Measurements from ENCODE around the gene ZCCHC24. TPM values are rescaled to one million over a fixed set of nuclear protein-coding genes. Genes with fewer than 3 reads are reported as not detected.

Gene ZCCHC24
- total and polyA plus RNA-seq, 4 experiments from 2014 or later: 0.30 to 1.9 (median 1.2) TPM

DNA sequence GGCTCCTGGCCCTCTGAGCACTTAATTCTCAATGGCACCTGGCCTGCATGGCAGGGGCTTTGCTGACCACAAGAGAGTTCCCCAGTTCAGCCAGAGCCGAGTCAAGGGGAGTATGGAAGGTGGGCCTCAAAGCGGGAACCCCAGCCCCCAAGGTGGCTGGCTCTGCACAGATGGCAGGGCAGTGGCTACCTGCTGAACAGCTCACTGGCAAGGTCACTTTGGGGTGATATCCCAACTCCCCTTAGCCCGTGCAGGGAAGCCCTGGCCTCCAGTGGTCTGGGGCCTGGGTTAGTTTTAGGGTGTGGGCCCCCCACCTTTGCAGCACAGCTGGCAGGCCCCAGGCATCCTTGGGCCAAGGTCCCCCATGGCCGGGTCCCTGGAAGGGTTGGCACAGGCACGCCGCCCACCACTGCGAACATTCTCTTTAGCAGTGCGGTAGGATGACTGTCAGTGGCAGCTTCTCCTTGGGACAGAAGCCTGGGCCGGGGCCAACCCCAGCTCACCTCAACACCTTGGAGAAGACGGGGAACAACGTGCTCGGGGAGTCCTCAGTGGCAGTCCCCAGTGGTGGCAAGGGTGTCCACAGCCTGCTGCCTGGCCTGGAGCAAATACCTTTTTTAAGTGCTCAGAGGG lies 61.3 kb downstream of the ZCCHC24 start:
- Histone ChIP-seq H3K4me1 (ENCODE audit: insufficient read depth, low read length) (no peaks in the 10 kb centered on the region), H3K9me3 (ENCODE audit: control insufficient read depth in 1 of 2, low read length in 2 of 2) (no peaks in the 10 kb centered on the region), H3K27me3 (ENCODE audit: insufficient read depth, low read length) (no peaks in the 10 kb centered on the region), H3K36me3 (ENCODE audit: insufficient read depth, low read length) (no peaks in the 10 kb centered on the region), H3K4me3 (ENCODE audit: low read length in 2 of 2) (no peak overlapping the region), H3K27ac (ENCODE audit: low read depth, low read length) (no peak overlapping the region)
- no peaks in the 10 kb centered on the region for H3K36me3 Mint-ChIP-seq
- no peaks in the 10 kb centered on the region for H3K27me3 Mint-ChIP-seq
- POLR2A ChIA-PET (ENCODE audit: partially characterized antibody): no interaction called here
- CTCF ChIA-PET (ENCODE audit: partially characterized antibody): interaction anchor here (2.2 kb wide), 1 partner anchor 10 kb away, joined by 9 read pairs; no protein-coding TSS in a partner anchor
- no peak overlapping the region for H3K27ac Mint-ChIP-seq
- intact Hi-C loops (cut with micrococcal nuclease): no loop called here
- H3K9me3 Mint-ChIP-seq: no peaks in the 10 kb centered on the region
- no peak overlapping the region for H3K4me3 Mint-ChIP-seq
- H3K4me1 Mint-ChIP-seq: no peaks in the 10 kb centered on the region
- DNase-seq: no peak

DNA sequence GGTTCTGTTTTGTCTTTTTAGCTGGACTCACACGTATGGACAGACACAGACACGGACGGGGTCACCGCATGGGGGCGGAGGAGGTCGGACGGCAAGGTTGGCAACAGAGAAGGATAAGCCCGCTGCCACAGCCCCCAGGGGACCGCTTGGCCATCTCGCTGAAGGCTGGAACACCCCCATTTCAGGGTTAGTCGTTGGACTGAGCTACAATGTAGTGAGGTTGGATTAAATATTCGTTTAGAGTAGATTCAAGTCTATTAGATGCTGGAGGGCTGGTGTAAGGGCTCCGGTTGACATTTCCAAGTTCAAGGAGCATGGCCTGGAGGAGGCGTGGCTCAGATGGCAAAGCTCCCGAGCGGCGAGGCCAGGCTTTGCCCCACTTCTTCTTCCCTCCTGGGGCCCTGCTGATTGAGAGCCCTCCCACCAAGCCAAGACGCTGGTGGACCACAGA lies 62.9 kb downstream of the ZCCHC24 start:
- H3K4me1 ChIP-seq (ENCODE audit: insufficient read depth, low read length): no peaks in the 10 kb centered on the region
- H3K9me3 ChIP-seq (ENCODE audit: control insufficient read depth in 1 of 2, low read length in 2 of 2): no peaks in the 10 kb centered on the region
- CTCF ChIA-PET (ENCODE audit: partially characterized antibody): interaction anchor here (1.1 to 2.2 kb wide), 2 partner anchors 8 to 9 kb away, joined by 4 to 9 read pairs; no protein-coding TSS in a partner anchor
- intact Hi-C loops (cut with micrococcal nuclease): no loop called here
- H3K27me3 ChIP-seq (ENCODE audit: insufficient read depth, low read length): no peaks in the 10 kb centered on the region
- Mint-ChIP-seq H3K4me1 (no peaks in the 10 kb centered on the region), H3K36me3 (no peaks in the 10 kb centered on the region), H3K27ac (no peak overlapping the region), H3K27me3 (no peaks in the 10 kb centered on the region), H3K9me3 (no peaks in the 10 kb centered on the region), H3K4me3 (no peak overlapping the region)
- H3K36me3 ChIP-seq (ENCODE audit: insufficient read depth, low read length): no peaks in the 10 kb centered on the region
- DNase-seq: no peak
- POLR2A ChIA-PET (ENCODE audit: partially characterized antibody): no interaction called here
- H3K27ac ChIP-seq (ENCODE audit: low read depth, low read length): no peak overlapping the region
- H3K4me3 ChIP-seq (ENCODE audit: low read length in 2 of 2): no peak overlapping the region

GRCh38 chr10:79381804-79382221 lies 63.6 kb downstream of the ZCCHC24 start:
- Mint-ChIP-seq H3K27me3 (no peaks in the 10 kb centered on the region), H3K27ac (no peak overlapping the region), H3K36me3 (no peaks in the 10 kb centered on the region), H3K9me3 (no peaks in the 10 kb centered on the region), H3K4me1 (no peaks in the 10 kb centered on the region), H3K4me3 (no peak overlapping the region)
- intact Hi-C loops (cut with micrococcal nuclease): no loop called here
- H3K4me1 ChIP-seq (ENCODE audit: insufficient read depth, low read length): no peaks in the 10 kb centered on the region
- H3K9me3 ChIP-seq (ENCODE audit: control insufficient read depth in 1 of 2, low read length in 2 of 2): no peaks in the 10 kb centered on the region
- H3K27ac ChIP-seq (ENCODE audit: low read depth, low read length): no peak overlapping the region
- H3K27me3 ChIP-seq (ENCODE audit: insufficient read depth, low read length): no peaks in the 10 kb centered on the region
- no peak overlapping the region for H3K4me3 ChIP-seq (ENCODE audit: low read length in 2 of 2)
- H3K36me3 ChIP-seq (ENCODE audit: insufficient read depth, low read length): no peaks in the 10 kb centered on the region
- POLR2A ChIA-PET (ENCODE audit: partially characterized antibody): no interaction called here
- DNase-seq: no peak
- CTCF ChIA-PET (ENCODE audit: partially characterized antibody): no interaction called here

- no peak overlapping the region for H3K27ac Mint-ChIP-seq
Observed at GRCh38 chr10:79380946-79381721, 64.3 kb downstream of the ZCCHC24 start.

GRCh38 chr10:79380125-79380945 lies 65.1 kb downstream of the ZCCHC24 start:
- H3K9me3 Mint-ChIP-seq: no peaks in the 10 kb centered on the region

More at GRCh38 chr10:79380946-79381721, 64.3 kb downstream of the ZCCHC24 start:
- no peaks in the 10 kb centered on the region for H3K36me3 ChIP-seq (ENCODE audit: insufficient read depth, low read length)
- POLR2A ChIA-PET (ENCODE audit: partially characterized antibody): no interaction called here
- no peak overlapping the region for H3K4me3 Mint-ChIP-seq
- no peaks in the 10 kb centered on the region for H3K9me3 ChIP-seq (ENCODE audit: control insufficient read depth in 1 of 2, low read length in 2 of 2)
- H3K9me3 Mint-ChIP-seq: no peaks in the 10 kb centered on the region
- no peaks in the 10 kb centered on the region for H3K4me1 ChIP-seq (ENCODE audit: insufficient read depth, low read length)
- no peak overlapping the region for H3K4me3 ChIP-seq (ENCODE audit: low read length in 2 of 2)
- H3K4me1 Mint-ChIP-seq: no peaks in the 10 kb centered on the region
- intact Hi-C loops (cut with micrococcal nuclease): no loop called here
- CTCF ChIA-PET (ENCODE audit: partially characterized antibody): no interaction called here
- no peak overlapping the region for H3K27ac ChIP-seq (ENCODE audit: low read depth, low read length)
- no peaks in the 10 kb centered on the region for H3K27me3 Mint-ChIP-seq
- no peaks in the 10 kb centered on the region for H3K27me3 ChIP-seq (ENCODE audit: insufficient read depth, low read length)
- no peak for DNase-seq
- H3K36me3 Mint-ChIP-seq: no peaks in the 10 kb centered on the region

DNA sequence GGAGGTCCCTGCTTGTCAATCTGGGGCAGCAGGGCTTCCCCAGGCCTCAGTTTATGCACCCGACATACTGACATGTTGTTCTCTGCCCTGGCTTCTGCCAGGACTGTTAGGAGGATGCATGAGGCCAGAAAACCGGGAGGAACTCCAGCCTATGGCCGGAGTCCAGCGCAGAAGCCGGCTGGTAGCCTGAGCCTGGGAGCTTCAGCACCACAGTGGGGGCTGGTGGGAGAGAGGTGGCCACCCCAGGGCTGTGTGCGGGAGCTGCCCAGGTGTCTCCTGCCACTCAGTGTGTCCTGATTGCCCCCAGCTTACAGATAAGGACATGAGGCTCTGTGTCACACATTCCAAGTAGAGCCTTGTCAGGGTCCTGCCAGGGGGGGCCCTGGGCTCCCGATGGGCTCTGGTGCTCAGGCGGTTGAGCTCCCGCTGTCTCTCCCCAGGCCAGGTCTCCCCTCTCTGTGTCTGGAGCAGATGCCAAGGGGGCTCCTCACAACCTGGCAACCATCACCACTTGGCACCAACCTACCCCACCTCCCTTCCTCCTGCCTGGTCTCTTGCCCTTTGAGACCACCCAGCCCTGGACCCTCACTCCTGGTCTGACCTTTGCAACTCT lies 65.8 kb downstream of the ZCCHC24 start:
- no peaks in the 10 kb centered on the region for H3K4me1 ChIP-seq (ENCODE audit: insufficient read depth, low read length)

More at GRCh38 chr10:79380125-79380945, 65.1 kb downstream of the ZCCHC24 start:
- no peak overlapping the region for H3K27ac Mint-ChIP-seq
- H3K4me1 Mint-ChIP-seq: no peaks in the 10 kb centered on the region
- Histone ChIP-seq H3K9me3 (ENCODE audit: control insufficient read depth in 1 of 2, low read length in 2 of 2) (no peaks in the 10 kb centered on the region), H3K27ac (ENCODE audit: low read depth, low read length) (no peak overlapping the region), H3K4me1 (ENCODE audit: insufficient read depth, low read length) (no peaks in the 10 kb centered on the region), H3K36me3 (ENCODE audit: insufficient read depth, low read length) (no peaks in the 10 kb centered on the region), H3K4me3 (ENCODE audit: low read length in 2 of 2) (no peak overlapping the region), H3K27me3 (ENCODE audit: insufficient read depth, low read length) (no peaks in the 10 kb centered on the region)
- no peaks in the 10 kb centered on the region for H3K27me3 Mint-ChIP-seq
- intact Hi-C loops (cut with micrococcal nuclease): no loop called here
- H3K4me3 Mint-ChIP-seq: no peak overlapping the region
- no peaks in the 10 kb centered on the region for H3K36me3 Mint-ChIP-seq
- no peak for DNase-seq
- ChIA-PET CTCF (ENCODE audit: partially characterized antibody) (no interaction called here), POLR2A (ENCODE audit: partially characterized antibody) (no interaction called here)

More for the DNA sequence above, 65.8 kb downstream of the ZCCHC24 start:
- no peaks in the 10 kb centered on the region for H3K27me3 Mint-ChIP-seq
- no peak for DNase-seq
- H3K27ac ChIP-seq (ENCODE audit: low read depth, low read length): no peak overlapping the region
- CTCF ChIA-PET (ENCODE audit: partially characterized antibody): no interaction called here
- peaks cover 0 to 3% (median 2%) of the 10 kb centered on the region in 4 donors for H3K4me1 Mint-ChIP-seq
- H3K27ac Mint-ChIP-seq: no peak overlapping the region
- no peaks in the 10 kb centered on the region for H3K9me3 Mint-ChIP-seq
- no peaks in the 10 kb centered on the region for H3K36me3 Mint-ChIP-seq
- no peaks in the 10 kb centered on the region for H3K36me3 ChIP-seq (ENCODE audit: insufficient read depth, low read length)
- no peaks in the 10 kb centered on the region for H3K9me3 ChIP-seq (ENCODE audit: control insufficient read depth in 1 of 2, low read length in 2 of 2)
- POLR2A ChIA-PET (ENCODE audit: partially characterized antibody): no interaction called here
- H3K27me3 ChIP-seq (ENCODE audit: insufficient read depth, low read length): no peaks in the 10 kb centered on the region
- H3K4me3 Mint-ChIP-seq: no peak overlapping the region
- no peak overlapping the region for H3K4me3 ChIP-seq (ENCODE audit: low read length in 2 of 2)
- intact Hi-C loops (cut with micrococcal nuclease): no loop called here
